Measurements from ENCODE around the gene FOS. TPM values are rescaled to one million over a fixed set of nuclear protein-coding genes. Genes with fewer than 3 reads are reported as not detected.

FOS gene
- total and polyA plus RNA-seq, 2 donors (not counting 1 experiment from before 2014, with no cell fraction given) = 103 to 4,077 TPM

GRCh38 chr14:75297411-75298040 lies 18.9 kb downstream of the FOS start:
- no peaks in the 10 kb centered on the region for H3K36me3 ChIP-seq (replicated peaks in 1 of 2; ENCODE audit: control extremely low read depth in 1 of 2, control insufficient read depth in 1 of 2, extremely low read depth in 1 of 2, insufficient read depth in 2 of 2, low read length in 1 of 2)
- H2AFZ ChIP-seq (ENCODE audit: insufficient read depth, low read depth, low read length, poor library complexity, severe bottlenecking) = no peak overlapping the region
- peaks cover 18 to 34% of the 10 kb centered on the region in 2 donors for H3K4me1 ChIP-seq (ENCODE audit: control insufficient read depth in 2 of 2, insufficient read depth in 2 of 2, low read length in 2 of 2)
- H3K9me3 Mint-ChIP-seq (ENCODE audit: insufficient read depth) = no peaks in the 10 kb centered on the region
- H4K20me1 ChIP-seq (ENCODE audit: control insufficient read depth, insufficient read depth, low read length, poor library complexity, severe bottlenecking) = no peaks in the 10 kb centered on the region
- peaks cover 37% of the 10 kb centered on the region for H3K4me1 Mint-ChIP-seq
- no peaks in the 10 kb centered on the region for H3K27me3 Mint-ChIP-seq
- no peak overlapping the region for H3K4me3 ChIP-seq (ENCODE audit: control extremely low read depth in 1 of 5, extremely low read depth in 1 of 5, insufficient read depth in 1 of 5, low read depth in 2 of 5, low read length in 4 of 5)
- no peak overlapping the region for H3K9ac ChIP-seq (ENCODE audit: low read length)
- WGBS (ENCODE audit: insufficient coverage) = 97% methylated on average over 6 of the region's 10 CpGs
- ATAC-seq (ENCODE audit: low read depth) = no peak
- DNase-seq = no peak
- H3K27me3 ChIP-seq (replicated peaks in 1 of 4; ENCODE audit: control extremely low read depth in 1 of 4, control insufficient read depth in 3 of 4, insufficient read depth in 4 of 4, low read length in 3 of 4) = no peaks in the 10 kb centered on the region
- H3K79me2 ChIP-seq (ENCODE audit: control insufficient read depth, insufficient read depth, low read length) = no peaks in the 10 kb centered on the region
- ChIA-PET CTCF (interaction anchor here (0.5 to 16.5 kb wide), 23 partner anchors 9 to 392 kb away, joined by 3 to 321 read pairs (median 4); partner anchors contain the start of genes NEK9 and TMED10), POLR2A (interaction anchor here (1.2 kb wide), 1 partner anchor 159 kb away, joined by 3 read pairs; no protein-coding TSS in a partner anchor)
- H3K27ac Mint-ChIP-seq = no peak overlapping the region
- H3K4me2 ChIP-seq (replicated peaks; ENCODE audit: low read depth, low read length, poor library complexity, severe bottlenecking) = no peak overlapping the region
- TF ChIP-seq EZH2 (IDR thresholded peaks at IDR 0.05; ENCODE audit: borderline replicate concordance, insufficient read depth, low read depth, low read length, poor library complexity, severe bottlenecking) (no peak), CTCF (IDR thresholded peaks at IDR 0.05) (no peak)
- H3K4me3 Mint-ChIP-seq = no peak overlapping the region
- H3K27ac ChIP-seq (ENCODE audit: low read length in 2 of 2) = no peak overlapping the region
- no peaks in the 10 kb centered on the region for H3K9me3 ChIP-seq (ENCODE audit: control extremely low read depth in 1 of 3, control insufficient read depth in 2 of 3, insufficient read depth in 1 of 3, low read length in 2 of 3)
- intact Hi-C loops (cut with micrococcal nuclease) = no loop called here
